Hepatocyte (in vitro differentiated cells): Measurements from ENCODE around the gene PPP1R3C.

Experiments used
- CTCF ChIP-seq: fragments of 200-600 bp; sonication (generic); IDR thresholded peaks from 2 replicates; pipeline ENCODE4 v1.5.1; 2016; ENCODE audit warnings: antibody characterized with exemption, mild to moderate bottlenecking; ENCODE audit not compliant: poor library complexity
- EZH2 ChIP-seq: fragments of 200-600 bp; sonication (generic); IDR thresholded peaks from 2 replicates; pipeline ENCODE4 v1.6.1; 2016; ENCODE audit warnings: antibody characterized with exemption, mild to moderate bottlenecking, borderline replicate concordance
- EZH2phosphoT487 ChIP-seq: fragments of 200-600 bp; sonication (generic); IDR thresholded peaks from one replicate; pipeline ENCODE4 v1.6.1; 2018; ENCODE audit warnings: antibody characterized with exemption, mild to moderate bottlenecking, low read depth, moderate library complexity; ENCODE audit not compliant: unreplicated experiment, severe bottlenecking

GRCh38 chr10:91653219-91653870 is 20.5 kb upstream of the PPP1R3C start:
- TF ChIP-seq CTCF (no peak), EZH2 (no peak), EZH2phosphoT487 (no peak)
